Measurements from ENCODE around the gene THBS3. TPM values are rescaled to one million over a fixed set of nuclear protein-coding genes. Genes with fewer than 3 reads are reported as not detected.

Gene THBS3
- total and polyA plus RNA-seq, 2 of the 4 experiments (the other 2 are of a cell fraction), result 15.1 to 30.4 TPM

DNA sequence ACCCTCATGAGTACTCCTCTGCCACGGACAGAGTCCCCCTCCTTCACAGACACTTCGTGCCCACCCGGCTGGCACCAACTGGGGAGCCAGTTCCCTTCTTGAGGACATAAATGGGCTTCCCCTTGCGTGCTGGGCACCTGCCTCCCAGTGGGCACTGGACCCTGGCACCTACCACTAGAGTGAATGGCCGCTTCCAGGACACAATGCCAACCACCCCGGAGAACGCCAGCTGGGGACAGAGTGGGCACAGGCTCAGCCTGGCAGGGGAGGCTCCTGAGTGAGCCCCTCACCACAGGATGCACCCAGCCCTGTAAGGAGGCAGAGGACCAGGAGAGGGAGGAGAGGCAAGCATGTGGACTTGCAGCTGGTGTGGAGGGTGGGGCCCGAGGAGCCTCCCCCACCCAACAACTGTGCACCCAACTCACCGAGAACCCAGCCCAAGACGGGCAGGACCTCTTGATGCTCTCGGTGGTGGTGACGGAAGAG, 46.6 kb upstream of the THBS3 start:
- BruUV-seq (replicated peaks), result no TSS peak
- H3K36me3 ChIP-seq (ENCODE audit: control insufficient read depth, insufficient read depth, low read length), result peaks cover 15% of the 10 kb centered on the region
- H3K4me2 ChIP-seq (ENCODE audit: low read depth, low read length), result peak overlapping the region; percentile 100
- H3K18ac ChIP-seq (ENCODE audit: low read depth, low read length), result peak overlapping the region; percentile 66
- dilution Hi-C loops (cut with HindIII; ENCODE audit: low sequenced_read_pairs, unreplicated experiment), result no loop called here
- H2AK9ac ChIP-seq (replicated peaks; ENCODE audit: low read depth, low read length, poor library complexity), result peak overlapping the region; percentile 99
- no peak overlapping the region; the same call in none of the 2 replicates for H4K91ac ChIP-seq (ENCODE audit: insufficient read depth, low read depth, low read length)
- CTCF ChIA-PET, result no interaction called here
- H3K9me1 ChIP-seq (ENCODE audit: insufficient read depth, low read length), result peaks cover 4% of the 10 kb centered on the region; the same call in 1 of the 2 replicates
- H3K56ac ChIP-seq (ENCODE audit: extremely low read depth, insufficient read depth, low read length), result 0 out of 2 replicates have a peak overlapping the region, but pooled peaks have one; percentile 10
- intact Hi-C loops (cut with micrococcal nuclease), result loop anchor here (5.0 kb wide), 1 partner anchor 338 kb away; no protein-coding TSS in a partner anchor
- peak overlapping the region; percentile 71 for H3K14ac ChIP-seq (replicated peaks; ENCODE audit: low read depth, low read length)
- H3K4ac ChIP-seq (ENCODE audit: low read depth, low read length), result peak overlapping the region; percentile 92
- peaks cover 12 to 42% of the 10 kb centered on the region in 2 experiments for H3K79me1 ChIP-seq (ENCODE audit: low read depth in 1 of 2, low read length in 2 of 2)
- no peak overlapping the region for H2BK120ac ChIP-seq (ENCODE audit: low read depth, low read length)
- ATAC-seq (ENCODE audit: low read depth) (no peak), DNase-seq (no peak)
- H2AK5ac ChIP-seq (ENCODE audit: low read depth, low read length), result peak overlapping the region; percentile 97
- peak overlapping the region; percentile 77 for H2BK5ac ChIP-seq (ENCODE audit: low read depth, low read length, poor library complexity, severe bottlenecking)
- POLR2A ChIA-PET (ENCODE audit: unreplicated experiment), result no interaction called here
- peak overlapping the region; percentile 73 for H3K9ac ChIP-seq (ENCODE audit: low read depth, low read length)
- peak overlapping the region; percentile 71 for H3K4me3 ChIP-seq (ENCODE audit: insufficient read depth, low read depth, low read length)
- H2AFZ ChIP-seq (replicated peaks; ENCODE audit: low read length, poor library complexity), result peak overlapping the region; percentile 98
- no peaks in the 10 kb centered on the region for H3K27me3 ChIP-seq (ENCODE audit: control insufficient read depth, insufficient read depth, low read length)
- no peak for TF ChIP-seq MXI1 (IDR thresholded peaks at IDR 0.05; ENCODE audit: borderline replicate concordance, low read depth, low read length)
- no peak for TF ChIP-seq NFE2L2 (IDR thresholded peaks at IDR 0.05; ENCODE audit: low read depth, low read length)
- no peak for TF ChIP-seq SMC3 (IDR thresholded peaks at IDR 0.05; ENCODE audit: low read depth, low read length)
- TF ChIP-seq CHD1 (IDR thresholded peaks at IDR 0.05; ENCODE audit: low read depth, low read length), result no peak
- TF ChIP-seq, protein P1, sequence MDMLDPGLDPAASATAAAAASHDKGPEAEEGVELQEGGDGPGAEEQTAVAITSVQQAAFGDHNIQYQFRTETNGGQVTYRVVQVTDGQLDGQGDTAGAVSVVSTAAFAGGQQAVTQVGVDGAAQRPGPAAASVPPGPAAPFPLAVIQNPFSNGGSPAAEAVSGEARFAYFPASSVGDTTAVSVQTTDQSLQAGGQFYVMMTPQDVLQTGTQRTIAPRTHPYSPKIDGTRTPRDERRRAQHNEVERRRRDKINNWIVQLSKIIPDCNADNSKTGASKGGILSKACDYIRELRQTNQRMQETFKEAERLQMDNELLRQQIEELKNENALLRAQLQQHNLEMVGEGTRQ (IDR thresholded peaks at IDR 0.05; ENCODE audit: low read depth, low read length), result no peak
- no peak for TF ChIP-seq FOS (IDR thresholded peaks at IDR 0.05; ENCODE audit: low read depth, low read length)
- no peak for TF ChIP-seq POLR2A (IDR thresholded peaks at IDR 0.05; ENCODE audit: low read depth, low read length)
- TF ChIP-seq RCOR1 (IDR thresholded peaks at IDR 0.05; ENCODE audit: insufficient replicate concordance, low read length), result no peak
- TF ChIP-seq, protein P2, sequence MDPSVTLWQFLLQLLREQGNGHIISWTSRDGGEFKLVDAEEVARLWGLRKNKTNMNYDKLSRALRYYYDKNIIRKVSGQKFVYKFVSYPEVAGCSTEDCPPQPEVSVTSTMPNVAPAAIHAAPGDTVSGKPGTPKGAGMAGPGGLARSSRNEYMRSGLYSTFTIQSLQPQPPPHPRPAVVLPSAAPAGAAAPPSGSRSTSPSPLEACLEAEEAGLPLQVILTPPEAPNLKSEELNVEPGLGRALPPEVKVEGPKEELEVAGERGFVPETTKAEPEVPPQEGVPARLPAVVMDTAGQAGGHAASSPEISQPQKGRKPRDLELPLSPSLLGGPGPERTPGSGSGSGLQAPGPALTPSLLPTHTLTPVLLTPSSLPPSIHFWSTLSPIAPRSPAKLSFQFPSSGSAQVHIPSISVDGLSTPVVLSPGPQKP (IDR thresholded peaks at IDR 0.05; ENCODE audit: borderline replicate concordance, low read depth, low read length), result no peak
- no peak for TF ChIP-seq MAZ (IDR thresholded peaks at IDR 0.05; ENCODE audit: borderline replicate concordance, low read depth, low read length)
- TF ChIP-seq, protein P3, sequence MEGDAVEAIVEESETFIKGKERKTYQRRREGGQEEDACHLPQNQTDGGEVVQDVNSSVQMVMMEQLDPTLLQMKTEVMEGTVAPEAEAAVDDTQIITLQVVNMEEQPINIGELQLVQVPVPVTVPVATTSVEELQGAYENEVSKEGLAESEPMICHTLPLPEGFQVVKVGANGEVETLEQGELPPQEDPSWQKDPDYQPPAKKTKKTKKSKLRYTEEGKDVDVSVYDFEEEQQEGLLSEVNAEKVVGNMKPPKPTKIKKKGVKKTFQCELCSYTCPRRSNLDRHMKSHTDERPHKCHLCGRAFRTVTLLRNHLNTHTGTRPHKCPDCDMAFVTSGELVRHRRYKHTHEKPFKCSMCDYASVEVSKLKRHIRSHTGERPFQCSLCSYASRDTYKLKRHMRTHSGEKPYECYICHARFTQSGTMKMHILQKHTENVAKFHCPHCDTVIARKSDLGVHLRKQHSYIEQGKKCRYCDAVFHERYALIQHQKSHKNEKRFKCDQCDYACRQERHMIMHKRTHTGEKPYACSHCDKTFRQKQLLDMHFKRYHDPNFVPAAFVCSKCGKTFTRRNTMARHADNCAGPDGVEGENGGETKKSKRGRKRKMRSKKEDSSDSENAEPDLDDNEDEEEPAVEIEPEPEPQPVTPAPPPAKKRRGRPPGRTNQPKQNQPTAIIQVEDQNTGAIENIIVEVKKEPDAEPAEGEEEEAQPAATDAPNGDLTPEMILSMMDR (conservative IDR thresholded peaks at IDR 0.05; ENCODE audit: low read depth, low read length), result no peak
- no peak for TF ChIP-seq BHLHE40 (IDR thresholded peaks at IDR 0.05; ENCODE audit: low read depth, low read length)
- no peak for TF ChIP-seq RFX5 (IDR thresholded peaks at IDR 0.05; ENCODE audit: low read depth, low read length)
- no peak for TF ChIP-seq RAD21 (IDR thresholded peaks at IDR 0.05; ENCODE audit: low read length)
- no peak for TF ChIP-seq MAFK (IDR thresholded peaks at IDR 0.05; ENCODE audit: low read depth, low read length)
- no peak for TF ChIP-seq CEBPB (IDR thresholded peaks at IDR 0.05; ENCODE audit: low read depth, low read length)
- H3K9me3 ChIP-seq (ENCODE audit: control insufficient read depth, insufficient read depth, low read length), result no peaks in the 10 kb centered on the region
- peak overlapping the region; percentile 17 to 87; a peak in 3 of 4 replicates for H4K8ac ChIP-seq (ENCODE audit: low read depth in 2 of 2, low read length in 2 of 2)
- peaks cover 17% of the 10 kb centered on the region for H3K4me1 ChIP-seq (ENCODE audit: control insufficient read depth, insufficient read depth, low read length)
- in situ Hi-C loops (cut with MboI; ENCODE audit: low sequenced_read_pairs), result no loop called here
- 48% methylated on average over 3 of the region's 12 CpGs; no CpG with 5 or more reads in 1 of the 2 experiments for WGBS, 2 experiments (ENCODE audit: extremely low coverage in 2 of 2, insufficient read length in 1 of 2)
- no peak overlapping the region for H2BK20ac ChIP-seq (ENCODE audit: low read depth, low read length)
- no peak overlapping the region for H2BK15ac ChIP-seq (ENCODE audit: low read depth, low read length)
- H3K23ac ChIP-seq (ENCODE audit: low read depth, low read length), result peak overlapping the region; percentile 94
- H4K5ac ChIP-seq (ENCODE audit: low read depth, low read length), result peak overlapping the region; percentile 94
- H4K20me1 ChIP-seq (ENCODE audit: insufficient read depth, low read length), result no peaks in the 10 kb centered on the region
- peak overlapping the region; percentile 71 for H3K27ac ChIP-seq (ENCODE audit: insufficient read depth, low read length)
